HCT116 (cell line): ENCODE measurements around the gene DONSON. TPM values are rescaled to one million over a fixed set of nuclear protein-coding genes. Genes with fewer than 3 reads are reported as not detected.

ENCODE experiments used
- ATAC-seq: fragments of 200-7000 bp; cut with Tn5 transposase; 2 replicates; pipeline ENCODE4 v1.9.1; 2020; ENCODE audit warnings: mild to moderate bottlenecking, moderate library complexity
- BruUV-seq: library from RNA; stranded (reverse); fragments of 400-500 nt; replicated peaks from 2 replicates; lab custom pipeline; 2021; lab: Mats Ljungman, UMichigan
- CTCF ChIA-PET: fragments of 300-600 bp; sonication (Branson Sonifier 250); formaldehyde crosslinking; loops from one replicate; lab custom pipeline; 2021; ENCODE audit warnings: antibody characterized with exemption; lab: Charles Lee
- POLR2A ChIA-PET: fragments of 300-600, 350-600 bp; sonication (Branson Sonifier 250); formaldehyde crosslinking; loops from one replicate; lab custom pipeline; 2021; ENCODE audit warnings: antibody characterized with exemption; lab: Charles Lee
- RAD21 ChIA-PET, 2 experiments: fragments of 300-600 bp; sonication (Branson Sonifier 250); formaldehyde crosslinking; loops; one replicate each; lab custom pipeline; 2023; ENCODE audit warnings: low total read pairs in 2 of 2; ENCODE audit not compliant: uncharacterized antibody in 2 of 2, unreplicated experiment in 2 of 2, low non-redundant PET in 1 of 2; lab: Charles Lee
- DNase-seq: peaks from one replicate; pipeline ENCODE4 v3.0.0-alpha.2; 2010; ENCODE audit warnings: low read depth, low spot score
- H2AFZ ChIP-seq: fragments of 200-600 bp; shearing (Covaris generic), sonication (generic); 2 replicates; pipeline ENCODE4 v1.6.1; 2017; ENCODE audit warnings: low read depth, mixed run types, mixed read lengths, antibody characterized with exemption, low read length; ENCODE audit not compliant: poor library complexity, severe bottlenecking
- H3K27ac ChIP-seq: 2 replicates; pipeline ENCODE4 v1.5.1; 2012; ENCODE audit warnings: low read depth, low read length
- H3K27me3 ChIP-seq: fragments of 200-600 bp; sonication (generic); 2 replicates; pipeline ENCODE4 v1.6.1; 2016; ENCODE audit warnings: mixed run types, low read length, mixed read lengths; ENCODE audit not compliant: insufficient read depth
- H3K36me3 ChIP-seq, 2 experiments: fragments of 200-500 bp in 1 of 2; fragments of 200-600 bp in 1 of 2; sonication (Bioruptor generic) in 1 of 2; sonication (generic) in 1 of 2; 2 replicates each; pipeline versions ENCODE4 v1.5.1 to v1.6.1; 2014 to 2016; ENCODE audit warnings: low read length in 2 of 2, inconsistent platforms in 1 of 2, mixed read lengths in 1 of 2, mixed run types in 1 of 2; ENCODE audit not compliant: insufficient read depth in 2 of 2, control insufficient read depth in 1 of 2
- H3K4me1 ChIP-seq, 2 experiments: fragments of 200-600 bp in 1 of 2; sonication (generic) in 1 of 2; 2 replicates each; pipeline versions ENCODE4 v1.5.1 to v1.6.1; 2012 to 2017; ENCODE audit warnings: low read length in 2 of 2, inconsistent platforms in 1 of 2, mild to moderate bottlenecking in 1 of 2, mixed read lengths in 1 of 2, mixed run types in 1 of 2, moderate library complexity in 1 of 2; ENCODE audit not compliant: insufficient read depth in 2 of 2, control insufficient read depth in 1 of 2
- H3K4me2 ChIP-seq: fragments of 200-600 bp; sonication (generic); 2 replicates; pipeline ENCODE4 v1.6.1; 2017; ENCODE audit warnings: mixed run types, low read length, mixed read lengths
- H3K4me3 ChIP-seq, 2 experiments: fragments of 200-600 bp in 1 of 2; sonication (generic) in 1 of 2; replicated peaks in 1 of 2; 2 replicates each; pipeline ENCODE4 v1.5.1; 2011 to 2016; ENCODE audit warnings: low read length in 2 of 2, control low read depth in 1 of 2, low read depth in 1 of 2, mild to moderate bottlenecking in 1 of 2, mixed read lengths in 1 of 2, mixed run types in 1 of 2
- H3K79me2 ChIP-seq: fragments of 200-600 bp; sonication (generic); 2 replicates; pipeline ENCODE4 v1.6.1; 2017; ENCODE audit warnings: mild to moderate bottlenecking, mixed run types, low read length, moderate library complexity, mixed read lengths; ENCODE audit not compliant: insufficient read depth
- H3K9ac ChIP-seq: fragments of 200-600 bp; sonication (generic); 2 replicates; pipeline ENCODE4 v1.6.1; 2016; ENCODE audit warnings: low read length, mixed read lengths
- H3K9me2 ChIP-seq: fragments of 200-600 bp; sonication (generic), shearing (Covaris generic); 2 replicates; pipeline ENCODE4 v1.6.1; 2017; ENCODE audit warnings: mixed run types, mild to moderate bottlenecking, moderate library complexity; ENCODE audit not compliant: insufficient read depth
- H3K9me3 ChIP-seq, 2 experiments: fragments of 200-500 bp in 1 of 2; fragments of 200-600 bp in 1 of 2; sonication (Bioruptor generic) in 1 of 2; sonication (generic) in 1 of 2; 2 replicates each; pipeline ENCODE4 v1.6.1; 2014 to 2017; ENCODE audit warnings: low read length in 2 of 2, mixed read lengths in 2 of 2, inconsistent platforms in 1 of 2, low read depth in 1 of 2, mild to moderate bottlenecking in 1 of 2, mixed run types in 1 of 2, moderate library complexity in 1 of 2; ENCODE audit not compliant: control insufficient read depth in 1 of 2, insufficient read depth in 1 of 2
- H4K20me1 ChIP-seq: fragments of 200-600 bp; sonication (generic), shearing (Covaris generic); 2 replicates; pipeline ENCODE4 v1.6.1; 2017; ENCODE audit warnings: mixed run types, mild to moderate bottlenecking, moderate library complexity; ENCODE audit not compliant: insufficient read depth
- EZH2 ChIP-seq: fragments of 200-600 bp; sonication (generic); IDR thresholded peaks from 2 replicates; pipeline ENCODE4 v1.6.1; 2017; ENCODE audit warnings: antibody characterized with exemption, mixed run types
- EZH2phosphoT487 ChIP-seq: fragments of 200-600 bp; IDR thresholded peaks from 2 replicates; pipeline ENCODE4 v1.6.1; 2018; ENCODE audit warnings: antibody characterized with exemption, borderline replicate concordance
- POLR2AphosphoS5 ChIP-seq: IDR thresholded peaks from 2 replicates; pipeline ENCODE4 v1.6.1; 2011; ENCODE audit warnings: mild to moderate bottlenecking, low read depth, low read length, moderate library complexity
- TCF7L2 ChIP-seq: IDR thresholded peaks from 2 replicates; pipeline ENCODE4 v1.7.0; 2011; ENCODE audit warnings: borderline replicate concordance, inconsistent platforms; ENCODE audit not compliant: insufficient read depth, insufficient read length; ENCODE audit errors: extremely low read depth
- YY1 ChIP-seq: IDR thresholded peaks from 2 replicates; pipeline ENCODE4 v1.6.1; 2011; ENCODE audit warnings: low read length, low read depth, moderate library complexity, mild to moderate bottlenecking; ENCODE audit not compliant: insufficient replicate concordance; ENCODE audit errors: extremely low read depth
- ZFX ChIP-seq: fragments of 450-650 bp; IDR thresholded peaks from 2 replicates; pipeline ENCODE4 v1.6.1; 2017
- intact Hi-C: fragments of 100-400 bp; cut with micrococcal nuclease; formaldehyde crosslinking; loops from 2 replicates; pipeline ENCODE4 v1.10.0; 2022
- total RNA-seq: library from RNA; stranded (reverse); gene quantifications from one replicate; pipeline ENCODE4 v1.2.1, GENCODE V29; 2021; ENCODE audit not compliant: unreplicated experiment
- TF ChIP-seq, protein P1 (sequence below): IDR thresholded peaks from 2 replicates; pipeline ENCODE4 v1.6.1; 2011; ENCODE audit warnings: mild to moderate bottlenecking, low read length, moderate library complexity; ENCODE audit not compliant: insufficient replicate concordance; ENCODE audit errors: extremely low read depth

DONSON gene
- total RNA-seq, 1 experiment from 2014 or later, result 31.7 TPM

DNA sequence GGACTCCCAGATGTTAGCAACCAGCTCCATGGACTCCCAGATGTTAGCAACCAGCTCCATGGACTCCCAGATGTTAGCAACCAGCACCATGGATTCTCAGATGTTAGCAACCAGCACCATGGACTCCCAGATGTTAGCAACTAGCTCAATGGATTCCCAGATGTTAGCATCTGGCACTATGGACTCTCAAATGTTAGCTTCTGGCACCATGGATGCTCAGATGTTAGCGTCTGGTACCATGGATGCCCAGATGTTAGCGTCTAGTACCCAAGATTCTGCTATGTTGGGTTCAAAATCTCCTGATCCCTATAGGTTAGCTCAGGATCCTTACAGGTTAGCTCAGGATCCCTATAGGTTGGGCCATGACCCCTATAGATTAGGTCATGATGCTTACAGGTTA, 36.8 kb downstream of the DONSON start:
- Histone ChIP-seq H2AFZ (no peak overlapping the region), H4K20me1 (peaks cover 48% of the 10 kb centered on the region), H3K27me3 (no peaks in the 10 kb centered on the region), H3K9ac (no peak overlapping the region), H3K4me2 (no peak overlapping the region), H3K79me2 (peaks cover 100% of the 10 kb centered on the region), H3K9me2 (no peaks in the 10 kb centered on the region), H3K27ac (no peak overlapping the region), H3K9me3 (no peaks in the 10 kb centered on the region), H3K4me3 (no peak overlapping the region), H3K4me1 (no peaks in the 10 kb centered on the region), H3K36me3 (peaks cover 75 to 87% of the 10 kb centered on the region in 2 experiments)
- POLR2A ChIA-PET, result no interaction called here
- BruUV-seq, result no TSS peak
- TF ChIP-seq POLR2AphosphoS5 (0 out of 2 replicates have a peak, but pooled peaks have one; percentile 3), ZFX (no peak)
- intact Hi-C loops, result no loop called here
- CTCF ChIA-PET, result no interaction called here
- ATAC-seq, result no peak
- RAD21 ChIA-PET, result no interaction called here
- no peak for DNase-seq

DNA sequence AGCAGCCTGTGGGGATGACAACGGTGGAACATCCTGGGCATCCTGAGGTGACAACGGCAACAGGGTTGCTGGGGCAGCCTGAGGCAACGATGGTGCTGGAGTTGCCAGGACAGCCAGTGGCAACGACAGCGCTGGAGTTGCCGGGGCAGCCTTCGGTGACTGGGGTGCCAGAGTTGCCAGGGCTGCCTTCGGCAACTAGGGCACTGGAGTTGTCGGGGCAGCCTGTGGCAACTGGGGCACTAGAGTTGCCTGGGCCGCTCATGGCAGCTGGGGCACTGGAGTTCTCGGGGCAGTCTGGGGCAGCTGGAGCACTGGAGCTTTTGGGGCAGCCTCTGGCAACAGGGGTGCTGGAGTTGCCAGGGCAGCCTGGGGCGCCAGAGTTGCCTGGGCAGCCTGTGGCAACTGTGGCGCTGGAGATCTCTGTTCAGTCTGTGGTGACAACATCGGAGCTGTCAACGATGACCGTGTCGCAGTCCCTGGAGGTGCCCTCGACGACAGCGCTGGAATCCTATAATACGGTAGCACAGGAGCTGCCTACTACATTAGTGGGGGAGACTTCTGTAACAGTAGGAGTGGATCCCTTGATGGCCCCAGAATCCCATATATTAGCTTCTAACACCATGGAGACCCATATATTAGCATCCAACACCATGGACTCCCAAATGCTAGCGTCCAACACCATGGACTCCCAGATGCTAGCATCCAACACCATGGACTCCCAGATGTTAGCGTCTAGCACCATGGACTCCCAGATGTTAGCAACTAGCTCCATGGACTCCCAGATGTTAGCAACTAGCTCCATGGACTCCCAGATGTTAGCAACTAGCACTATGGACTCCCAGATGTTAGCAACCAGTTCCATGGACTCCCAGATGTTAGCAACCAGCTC, 37.5 kb downstream of the DONSON start:
- DNase-seq (no peak), ATAC-seq (no peak)

More for the DNA sequence above, 37.5 kb downstream of the DONSON start:
- Histone ChIP-seq H3K4me3 (no peak overlapping the region), H3K79me2 (peaks cover 100% of the 10 kb centered on the region), H3K4me1 (no peaks in the 10 kb centered on the region), H3K36me3 (peaks cover 74 to 86% of the 10 kb centered on the region in 2 experiments), H3K4me2 (no peak overlapping the region), H4K20me1 (peaks cover 48% of the 10 kb centered on the region), H3K9me2 (no peaks in the 10 kb centered on the region), H3K27me3 (no peaks in the 10 kb centered on the region), H2AFZ (no peak overlapping the region), H3K9me3 (no peaks in the 10 kb centered on the region), H3K27ac (no peak overlapping the region), H3K9ac (no peak overlapping the region)
- CTCF ChIA-PET, result no interaction called here
- RAD21 ChIA-PET, result no interaction called here
- POLR2A ChIA-PET, result no interaction called here
- no TSS peak for BruUV-seq
- intact Hi-C loops, result no loop called here
- TF ChIP-seq EZH2phosphoT487, result no peak
- TF ChIP-seq EZH2, result no peak
- TF ChIP-seq YY1, result no peak
- TF ChIP-seq TCF7L2, result no peak
- TF ChIP-seq, protein P1, sequence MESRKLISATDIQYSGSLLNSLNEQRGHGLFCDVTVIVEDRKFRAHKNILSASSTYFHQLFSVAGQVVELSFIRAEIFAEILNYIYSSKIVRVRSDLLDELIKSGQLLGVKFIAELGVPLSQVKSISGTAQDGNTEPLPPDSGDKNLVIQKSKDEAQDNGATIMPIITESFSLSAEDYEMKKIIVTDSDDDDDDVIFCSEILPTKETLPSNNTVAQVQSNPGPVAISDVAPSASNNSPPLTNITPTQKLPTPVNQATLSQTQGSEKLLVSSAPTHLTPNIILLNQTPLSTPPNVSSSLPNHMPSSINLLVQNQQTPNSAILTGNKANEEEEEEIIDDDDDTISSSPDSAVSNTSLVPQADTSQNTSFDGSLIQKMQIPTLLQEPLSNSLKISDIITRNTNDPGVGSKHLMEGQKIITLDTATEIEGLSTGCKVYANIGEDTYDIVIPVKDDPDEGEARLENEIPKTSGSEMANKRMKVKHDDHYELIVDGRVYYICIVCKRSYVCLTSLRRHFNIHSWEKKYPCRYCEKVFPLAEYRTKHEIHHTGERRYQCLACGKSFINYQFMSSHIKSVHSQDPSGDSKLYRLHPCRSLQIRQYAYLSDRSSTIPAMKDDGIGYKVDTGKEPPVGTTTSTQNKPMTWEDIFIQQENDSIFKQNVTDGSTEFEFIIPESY, result no peak
- TF ChIP-seq, all 23 proteins: peak for 0
